Liver (tissue), 3 donors: ENCODE results near the gene AKT1S1.

Experiments used
- CTCF ChIP-seq: fragments of 150-350 bp; IDR thresholded peaks from 2 replicates; pipeline ENCODE4 v1.5.1; 2017; ENCODE audit warnings: improper control_type of control experiment, low read depth, low read length; ENCODE audit not compliant: missing input control
- GABPA ChIP-seq, 2 donors: IDR thresholded peaks in 1 of 2; conservative IDR thresholded peaks in 1 of 2; 2 replicates each; pipeline ENCODE4 v1.6.1; 2016; ENCODE audit warnings: antibody characterized with exemption in 2 of 2, mild to moderate bottlenecking in 1 of 2, moderate library complexity in 1 of 2
- SP1 ChIP-seq: IDR thresholded peaks from 2 replicates; pipeline ENCODE4 v1.6.1; 2018; ENCODE audit warnings: antibody characterized with exemption, mild to moderate bottlenecking
- TAF1 ChIP-seq: conservative IDR thresholded peaks from 2 replicates; pipeline ENCODE4 v1.6.1; 2016; ENCODE audit warnings: antibody characterized with exemption, mild to moderate bottlenecking
- donor health status: healthy.
- donor health status: healthy.

DNA sequence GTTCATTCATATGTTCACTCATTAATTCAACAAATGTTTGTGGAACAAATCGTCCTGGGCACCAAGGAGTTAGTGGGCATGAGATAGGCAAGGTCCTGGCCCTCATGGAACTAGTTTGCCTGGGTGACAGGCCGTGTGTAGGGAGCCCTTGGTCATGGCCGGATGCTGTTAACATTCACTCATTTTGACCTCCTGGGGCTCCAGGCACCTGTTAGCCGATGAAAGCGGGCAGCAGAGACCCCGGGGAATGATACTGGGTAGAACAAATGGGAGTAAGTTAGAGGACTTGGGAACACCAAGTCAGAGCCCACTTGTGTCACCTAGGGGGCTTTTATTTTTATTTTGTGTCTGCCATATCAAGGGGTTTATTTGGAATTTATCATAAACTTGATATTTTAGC is 52.5 kb downstream of the AKT1S1 start:
- TF ChIP-seq GABPA (IDR thresholded peaks at IDR 0.05 in 1 of 2, conservative IDR thresholded peaks at IDR 0.05 in 1 of 2), result no peak
- TF ChIP-seq CTCF, result no peak
- no peak for TF ChIP-seq TAF1
- no peak for TF ChIP-seq SP1
